Pancreas (tissue), 10 donors: ENCODE data around the gene XIRP1. TPM values are rescaled to one million over a fixed set of nuclear protein-coding genes. Genes with fewer than 3 reads are reported as not detected.

ENCODE experiments used
- ATAC-seq, 4 donors: fragments of 200-7000 bp; cut with Tn5 transposase; one replicate each; pipeline versions ENCODE4 v1.8.0 to v1.9.1; 2020; ENCODE audit warnings: mild to moderate bottlenecking in 4 of 4, moderate library complexity in 4 of 4
- DNase-seq, 6 donors: peaks; one replicate each; pipeline ENCODE4 v3.0.0-alpha.2; 2020
- FAIRE-seq: peaks from 2 replicates; lab custom pipeline; 2012; peaks lifted over from hg19 to GRCh38; lab: Jason Lieb, UNC
- H3K27ac ChIP-seq, 4 donors: fragments of 200-600 bp; sonication (generic); 1 replicate in 3 of 4; 2 replicates in 1 of 4; pipeline versions ENCODE4 v1.5.0 to v1.8.0; 2020
- H3K27me3 ChIP-seq, 4 donors: fragments of 200-600 bp; one replicate each; pipeline ENCODE4 v1.8.0; 2021
- H3K36me3 ChIP-seq, 3 donors: fragments of 200-600 bp; sonication (generic) in 1 of 3; one replicate each; pipeline versions ENCODE4 v1.5.0 to v1.8.0; 2020 to 2021
- H3K4me1 ChIP-seq, 3 donors: fragments of 200-600 bp; one replicate each; pipeline ENCODE4 v1.8.0; 2021
- H3K4me3 ChIP-seq, 4 donors: fragments of 200-600 bp; sonication (generic) in 2 of 4; one replicate each; pipeline versions ENCODE4 v1.5.0 to v1.8.0; 2020 to 2021
- H3K9me3 ChIP-seq, 4 donors: fragments of 200-600 bp; one replicate each; pipeline ENCODE4 v1.8.0; 2021
- WGBS, 2 donors: extraction: QIAGEN DNeasy Blood & Tissue Kit; methylation state at CpG; one replicate each; pipeline ENCODE4 v1.1.7; 2013; 5-methylcytosine and 5-hydroxymethylcytosine counted together
- intact Hi-C, 3 donors: fragments of 100-400 bp; cut with DNase I; formaldehyde crosslinking; loops; one replicate each; pipeline versions ENCODE4 v1.11.1 to v1.14.2; 2022
- polyA plus RNA-seq, 2 donors: library from polyadenylated mRNA; stranded (reverse); fragments of 200-250 nt; gene quantifications; one replicate each; pipeline ENCODE4 v1.2.3, GENCODE V29; 2013
- total RNA-seq, 6 donors: library from RNA; stranded (reverse); fragmentation: NEBNext Ultra II Directional in 4 of 6; extraction: Animal tissue kit (Norgen Biotek cat#: 25700) in 4 of 6; gene quantifications; one replicate each; pipeline versions ENCODE4 v1.2.1 to v1.2.4, GENCODE V29; 2021 to 2023
- TF ChIP-seq, protein P1 (sequence below), 4 donors: fragments of 200-600 bp; sonication (generic) in 3 of 4; IDR thresholded peaks; one replicate each; pipeline versions ENCODE4 v1.5.0 to v1.8.0; 2021; ENCODE audit warnings: antibody characterized with exemption in 4 of 4
- donor health status: healthy with polysubstance abuse.
- donor health status: DM: no; HTN: no; CAD: no; lungs with moderate emphysema.
- donor health status: DM: no; HTN: no; CAD: no.
- donor health status: control.
- donor health status: control.
- donor health status: Bipolar disorder and iron deficiency.
- donor health status: DM: yes; HTN: yes; CAD: no.
- donor health status: DM: no; HTN: no; CAD: no.
- donor health status: DM: no; HTN: no; CAD: no.
- donor health status: DM: yes; HTN: yes; CAD: no.

The XIRP1 gene
- total and polyA plus RNA-seq, 8 donors: 0.08 to 0.43 (median 0.12) TPM; not detected in 4

DNA sequence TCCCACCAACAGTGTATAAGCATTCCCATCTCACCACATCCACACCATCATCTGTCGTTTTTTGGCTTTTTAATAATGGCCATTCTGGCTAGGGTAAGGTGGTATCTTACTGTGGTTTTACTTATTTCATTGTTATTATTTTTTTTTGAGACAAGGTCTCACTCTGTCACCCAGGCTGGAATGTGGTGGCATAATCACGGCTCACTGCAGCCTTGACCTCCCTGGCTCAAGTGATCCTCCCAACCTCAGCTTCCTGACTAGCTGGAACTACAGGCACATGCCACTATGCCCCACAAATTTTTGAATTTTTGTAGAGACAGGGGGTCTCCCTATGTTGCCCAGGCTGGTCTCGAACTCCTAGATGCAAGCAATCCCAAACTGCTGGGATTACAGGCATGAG is 28.0 kb downstream of the XIRP1 start:
- no peak overlapping the region for H3K4me3 ChIP-seq
- TF ChIP-seq, protein P1, sequence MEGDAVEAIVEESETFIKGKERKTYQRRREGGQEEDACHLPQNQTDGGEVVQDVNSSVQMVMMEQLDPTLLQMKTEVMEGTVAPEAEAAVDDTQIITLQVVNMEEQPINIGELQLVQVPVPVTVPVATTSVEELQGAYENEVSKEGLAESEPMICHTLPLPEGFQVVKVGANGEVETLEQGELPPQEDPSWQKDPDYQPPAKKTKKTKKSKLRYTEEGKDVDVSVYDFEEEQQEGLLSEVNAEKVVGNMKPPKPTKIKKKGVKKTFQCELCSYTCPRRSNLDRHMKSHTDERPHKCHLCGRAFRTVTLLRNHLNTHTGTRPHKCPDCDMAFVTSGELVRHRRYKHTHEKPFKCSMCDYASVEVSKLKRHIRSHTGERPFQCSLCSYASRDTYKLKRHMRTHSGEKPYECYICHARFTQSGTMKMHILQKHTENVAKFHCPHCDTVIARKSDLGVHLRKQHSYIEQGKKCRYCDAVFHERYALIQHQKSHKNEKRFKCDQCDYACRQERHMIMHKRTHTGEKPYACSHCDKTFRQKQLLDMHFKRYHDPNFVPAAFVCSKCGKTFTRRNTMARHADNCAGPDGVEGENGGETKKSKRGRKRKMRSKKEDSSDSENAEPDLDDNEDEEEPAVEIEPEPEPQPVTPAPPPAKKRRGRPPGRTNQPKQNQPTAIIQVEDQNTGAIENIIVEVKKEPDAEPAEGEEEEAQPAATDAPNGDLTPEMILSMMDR (IDR thresholded peaks at IDR 0.05): no peak
- DNase-seq (peak in 1 of 6 donors; percentile 2), FAIRE-seq (no peak), ATAC-seq (no peak)
- H3K27ac ChIP-seq: no peak overlapping the region
- no peaks in the 10 kb centered on the region for H3K27me3 ChIP-seq
- WGBS, 2 donors: 75 to 80% methylated on average over 3 of the region's 3 CpGs
- no peaks in the 10 kb centered on the region for H3K9me3 ChIP-seq
- H3K36me3 ChIP-seq: no peaks in the 10 kb centered on the region
- intact Hi-C loops: no loop called here
- no peaks in the 10 kb centered on the region for H3K4me1 ChIP-seq

- FAIRE-seq: no peak
- H3K27ac ChIP-seq: no peak overlapping the region
- no peak for DNase-seq
- peaks cover 6 to 25% (median 10%) of the 10 kb centered on the region in 3 donors for H3K4me1 ChIP-seq
- intact Hi-C loops: no loop called here
- H3K27me3 ChIP-seq: no peaks in the 10 kb centered on the region
- WGBS, 2 donors: 71 to 77% methylated on average over 5 of the region's 5 CpGs
- TF ChIP-seq, protein P1 (IDR thresholded peaks at IDR 0.05): no peak
- no peaks in the 10 kb centered on the region for H3K36me3 ChIP-seq
- ATAC-seq: no peak
- H3K9me3 ChIP-seq: no peaks in the 10 kb centered on the region
- no peak overlapping the region for H3K4me3 ChIP-seq
Observed at GRCh38 chr3:39158148-39158715, 34.2 kb downstream of the XIRP1 start.

GRCh38 chr3:39157359-39157758 is 35.0 kb downstream of the XIRP1 start:
- ATAC-seq (no peak), FAIRE-seq (no peak), DNase-seq (no peak)
- no peak overlapping the region for H3K27ac ChIP-seq
- H3K4me1 ChIP-seq: peaks cover 6 to 25% (median 10%) of the 10 kb centered on the region in 3 donors
- H3K9me3 ChIP-seq: no peaks in the 10 kb centered on the region
- no peaks in the 10 kb centered on the region for H3K36me3 ChIP-seq
- intact Hi-C loops: no loop called here
- WGBS, 2 donors: 78 to 89% methylated on average over 7 of the region's 7 CpGs
- no peaks in the 10 kb centered on the region for H3K27me3 ChIP-seq
- H3K4me3 ChIP-seq: no peak overlapping the region
- TF ChIP-seq, protein P1 (IDR thresholded peaks at IDR 0.05): no peak

GRCh38 chr3:39156421-39156820 is 36.0 kb downstream of the XIRP1 start:
- FAIRE-seq (no peak), DNase-seq (no peak), ATAC-seq (no peak)
- TF ChIP-seq, protein P1 (IDR thresholded peaks at IDR 0.05): no peak
- H3K27ac ChIP-seq: peak overlapping the region in 1 of 4 donors; percentile 100
- H3K9me3 ChIP-seq: no peaks in the 10 kb centered on the region
- no peaks in the 10 kb centered on the region for H3K36me3 ChIP-seq
- peaks cover 6 to 25% (median 10%) of the 10 kb centered on the region in 3 donors for H3K4me1 ChIP-seq
- no peaks in the 10 kb centered on the region for H3K27me3 ChIP-seq
- intact Hi-C loops: no loop called here
- 85 to 91% methylated on average over 4 of the region's 4 CpGs for WGBS, 2 donors
- no peak overlapping the region for H3K4me3 ChIP-seq

GRCh38 chr3:39154280-39155021 is 37.9 kb downstream of the XIRP1 start:
- Histone ChIP-seq H3K4me1 (peaks cover 21 to 42% (median 22%) of the 10 kb centered on the region in 3 donors), H3K27ac (peak overlapping the region; percentile 66 to 100 (median 100)), H3K36me3 (no peaks in the 10 kb centered on the region), H3K9me3 (no peaks in the 10 kb centered on the region), H3K27me3 (no peaks in the 10 kb centered on the region), H3K4me3 (peak overlapping the region in 2 of 4 donors; percentile 79 to 90)
- no peak for ATAC-seq
- peak in 4 of 6 donors; percentile 51 to 69 (median 60) for DNase-seq
- intact Hi-C loops: no loop called here
- 63 to 65% methylated on average over 18 of the region's 18 CpGs for WGBS, 2 donors
- no peak for FAIRE-seq
- TF ChIP-seq, protein P1 (IDR thresholded peaks at IDR 0.05): no peak
